ENCODE results near the gene ELOB. TPM values are rescaled to one million over a fixed set of nuclear protein-coding genes. Genes with fewer than 3 reads are reported as not detected.

ELOB gene
- total RNA-seq, 2 donors from 2014 or later, result 318 to 496 TPM

DNA sequence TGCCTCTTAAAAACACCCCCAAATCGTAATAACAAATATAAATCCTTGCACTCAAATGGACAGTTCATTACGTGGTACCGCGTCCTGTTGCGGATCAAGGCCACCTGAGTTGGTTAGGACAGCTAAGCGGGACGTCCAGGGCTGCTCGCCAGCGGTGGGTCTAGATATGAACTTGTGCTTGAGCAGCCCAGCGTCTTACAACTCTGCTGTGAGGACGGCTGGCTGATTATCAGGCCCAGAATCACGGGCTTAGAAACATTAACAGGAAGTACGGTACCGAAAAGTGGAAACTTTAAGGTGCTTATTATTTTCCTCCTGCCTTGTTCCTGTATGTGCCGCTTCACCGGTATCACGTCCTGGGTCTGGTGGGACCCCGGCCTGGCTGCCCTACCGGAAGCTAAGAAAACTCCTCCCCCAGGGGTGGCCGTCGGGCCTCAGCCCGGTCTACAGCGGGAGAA lies 25.5 kb downstream of the ELOB start:
- Histone ChIP-seq H3K36me3 (no peaks in the 10 kb centered on the region), H3K4me3 (peak overlapping the region; percentile 75 to 93), H3K27ac (peak overlapping the region; percentile 97 to 99), H3K27me3 (replicated peaks; ENCODE audit: insufficient read depth) (no peaks in the 10 kb centered on the region), H3K4me1 (replicated peaks) (peaks cover 11% of the 10 kb centered on the region), H3K9me3 (no peaks in the 10 kb centered on the region)
- DNase-seq (ENCODE audit: low spot score), result no peak
- 50% methylated on average over 23 of the region's 23 CpGs for WGBS
- intact Hi-C loops (cut with DNase I), result loop anchor here (1.0 kb wide), 1 partner anchor 26 kb away; the partner anchor contains the start of gene ELOB
- TF ChIP-seq, protein P1, sequence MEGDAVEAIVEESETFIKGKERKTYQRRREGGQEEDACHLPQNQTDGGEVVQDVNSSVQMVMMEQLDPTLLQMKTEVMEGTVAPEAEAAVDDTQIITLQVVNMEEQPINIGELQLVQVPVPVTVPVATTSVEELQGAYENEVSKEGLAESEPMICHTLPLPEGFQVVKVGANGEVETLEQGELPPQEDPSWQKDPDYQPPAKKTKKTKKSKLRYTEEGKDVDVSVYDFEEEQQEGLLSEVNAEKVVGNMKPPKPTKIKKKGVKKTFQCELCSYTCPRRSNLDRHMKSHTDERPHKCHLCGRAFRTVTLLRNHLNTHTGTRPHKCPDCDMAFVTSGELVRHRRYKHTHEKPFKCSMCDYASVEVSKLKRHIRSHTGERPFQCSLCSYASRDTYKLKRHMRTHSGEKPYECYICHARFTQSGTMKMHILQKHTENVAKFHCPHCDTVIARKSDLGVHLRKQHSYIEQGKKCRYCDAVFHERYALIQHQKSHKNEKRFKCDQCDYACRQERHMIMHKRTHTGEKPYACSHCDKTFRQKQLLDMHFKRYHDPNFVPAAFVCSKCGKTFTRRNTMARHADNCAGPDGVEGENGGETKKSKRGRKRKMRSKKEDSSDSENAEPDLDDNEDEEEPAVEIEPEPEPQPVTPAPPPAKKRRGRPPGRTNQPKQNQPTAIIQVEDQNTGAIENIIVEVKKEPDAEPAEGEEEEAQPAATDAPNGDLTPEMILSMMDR (IDR thresholded peaks at IDR 0.05), result no peak
- TF ChIP-seq POLR2AphosphoS5 (IDR thresholded peaks at IDR 0.05) (no peak), POLR2A (IDR thresholded peaks at IDR 0.05) (no peak)

DNA sequence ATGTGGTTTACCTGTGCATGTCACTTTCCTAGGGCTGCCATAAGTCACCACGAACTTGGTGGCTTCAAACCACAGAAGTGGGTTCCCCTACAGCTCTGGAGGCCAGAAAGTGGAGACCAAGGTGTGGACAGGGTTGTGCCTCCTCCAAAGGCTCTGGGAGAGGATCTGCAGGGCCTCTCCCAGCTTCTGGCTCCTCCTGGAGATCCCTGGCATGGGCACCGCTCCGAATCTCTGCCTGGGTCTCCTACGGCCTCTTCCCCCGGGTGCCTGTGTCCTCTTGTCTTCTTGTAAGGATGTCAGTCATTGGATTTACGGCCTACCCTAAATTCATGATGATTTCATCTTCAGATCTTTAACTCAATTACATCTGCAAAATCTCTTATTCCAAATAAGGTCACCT lies 27.1 kb downstream of the ELOB start:
- Histone ChIP-seq H3K27me3 (replicated peaks; ENCODE audit: insufficient read depth) (no peaks in the 10 kb centered on the region), H3K9me3 (no peaks in the 10 kb centered on the region), H3K36me3 (no peaks in the 10 kb centered on the region), H3K4me1 (replicated peaks) (peaks cover 6% of the 10 kb centered on the region), H3K27ac (no peak overlapping the region), H3K4me3 (no peak overlapping the region)
- intact Hi-C loops (cut with DNase I), result no loop called here
- DNase-seq (ENCODE audit: low spot score), result no peak
- WGBS, result 97% methylated on average over 6 of the region's 6 CpGs
- TF ChIP-seq POLR2A (IDR thresholded peaks at IDR 0.05) (no peak), POLR2AphosphoS5 (IDR thresholded peaks at IDR 0.05) (no peak)
- TF ChIP-seq, protein P1 (IDR thresholded peaks at IDR 0.05), result no peak

DNA sequence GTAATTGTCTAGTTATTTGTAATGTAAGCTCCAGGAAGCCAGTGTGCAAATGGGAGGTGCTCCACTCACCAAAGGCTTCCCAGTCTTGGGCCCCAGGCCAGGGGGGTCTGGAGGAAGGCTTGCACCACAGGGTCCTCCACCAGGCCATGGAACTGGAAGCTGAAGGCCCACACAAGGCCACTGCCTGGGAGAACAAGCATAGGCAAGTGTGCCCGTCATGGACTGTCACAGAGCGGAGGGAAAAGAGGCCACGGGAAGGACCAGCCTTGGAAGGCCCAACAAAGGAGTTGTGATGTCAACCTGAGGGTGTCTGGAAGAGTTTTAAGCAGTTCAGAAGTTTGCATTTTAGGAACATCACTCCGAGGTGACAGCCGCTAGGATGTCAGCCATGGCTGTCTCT lies 27.6 kb downstream of the ELOB start:
- intact Hi-C loops (cut with DNase I), result no loop called here
- no peak for DNase-seq (ENCODE audit: low spot score)
- Histone ChIP-seq H3K27me3 (replicated peaks; ENCODE audit: insufficient read depth) (no peaks in the 10 kb centered on the region), H3K27ac (no peak overlapping the region), H3K4me1 (replicated peaks) (peaks cover 3% of the 10 kb centered on the region), H3K4me3 (no peak overlapping the region), H3K9me3 (no peaks in the 10 kb centered on the region), H3K36me3 (no peaks in the 10 kb centered on the region)
- TF ChIP-seq POLR2AphosphoS5 (IDR thresholded peaks at IDR 0.05) (no peak), POLR2A (IDR thresholded peaks at IDR 0.05) (no peak)
- TF ChIP-seq, protein P1 (IDR thresholded peaks at IDR 0.05), result no peak
- WGBS, result 97% methylated on average over 5 of the region's 5 CpGs

DNA sequence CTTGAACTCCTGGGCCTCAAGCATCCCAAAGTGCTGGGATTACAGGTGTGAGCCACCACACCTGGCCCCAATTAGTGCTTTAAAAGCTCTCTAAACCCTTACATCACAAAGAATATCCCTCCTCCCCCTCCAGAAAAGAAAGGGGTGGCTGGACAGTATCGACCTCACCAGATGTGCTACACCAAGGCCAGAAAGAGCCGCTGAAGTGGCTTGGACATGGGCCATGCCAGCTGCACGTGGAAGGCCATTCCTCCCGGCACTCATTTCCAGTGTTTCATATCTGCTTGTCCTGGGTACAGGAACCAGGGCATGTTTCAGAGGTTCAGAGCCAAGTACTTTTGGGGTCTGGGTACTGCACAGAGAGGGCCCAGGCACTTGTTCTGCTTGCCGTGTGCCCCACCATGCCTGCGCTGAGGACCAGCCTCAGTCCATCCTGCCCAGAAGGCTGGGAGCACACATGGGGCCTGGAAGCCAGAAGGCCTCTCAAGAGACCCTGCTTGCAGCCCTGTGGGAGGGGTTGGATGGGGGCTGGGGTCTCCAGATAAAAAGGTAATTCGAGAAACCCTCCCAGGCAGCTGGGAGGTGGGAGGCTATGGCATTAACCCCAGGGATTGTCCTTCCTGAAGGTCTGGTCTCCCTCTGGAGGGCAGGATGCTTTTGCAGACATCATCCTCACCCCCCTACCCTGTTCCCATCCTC lies 28.2 kb downstream of the ELOB start:
- intact Hi-C loops (cut with DNase I), result no loop called here
- Histone ChIP-seq H3K27me3 (replicated peaks; ENCODE audit: insufficient read depth) (no peaks in the 10 kb centered on the region), H3K4me3 (no peak overlapping the region), H3K27ac (no peak overlapping the region), H3K9me3 (no peaks in the 10 kb centered on the region), H3K4me1 (replicated peaks) (peaks cover 3% of the 10 kb centered on the region), H3K36me3 (no peaks in the 10 kb centered on the region)
- no peak for TF ChIP-seq POLR2A (IDR thresholded peaks at IDR 0.05)
- TF ChIP-seq, protein P1 (IDR thresholded peaks at IDR 0.05), result no peak
- no peak for TF ChIP-seq POLR2AphosphoS5 (IDR thresholded peaks at IDR 0.05)
- no peak for DNase-seq (ENCODE audit: low spot score)
- WGBS, result 85% methylated on average over 7 of the region's 7 CpGs

DNA sequence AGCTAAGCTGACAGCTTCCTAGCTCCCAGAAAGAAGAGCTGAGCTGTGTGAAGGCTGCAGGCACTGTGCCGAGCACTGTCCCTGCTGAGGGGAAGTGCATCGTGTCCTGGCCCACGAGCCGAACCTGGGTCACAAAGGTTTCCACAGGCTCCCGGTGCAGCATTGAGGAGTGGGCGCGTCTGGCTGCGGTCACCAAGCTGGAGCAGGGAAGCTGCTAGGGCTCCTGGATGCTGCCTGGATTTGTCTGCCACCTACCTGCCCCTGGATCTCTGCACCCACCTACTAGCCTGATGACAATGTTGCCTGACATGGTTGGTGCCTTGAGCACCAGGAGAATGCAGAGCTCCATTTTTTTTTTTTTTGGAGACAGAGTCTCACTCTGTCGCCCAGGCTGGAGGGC lies 31.1 kb downstream of the ELOB start:
- Histone ChIP-seq H3K27me3 (replicated peaks; ENCODE audit: insufficient read depth) (no peaks in the 10 kb centered on the region), H3K27ac (no peak overlapping the region), H3K4me1 (replicated peaks) (no peaks in the 10 kb centered on the region), H3K9me3 (no peaks in the 10 kb centered on the region), H3K4me3 (no peak overlapping the region), H3K36me3 (no peaks in the 10 kb centered on the region)
- WGBS, result 80% methylated on average over 9 of the region's 9 CpGs
- TF ChIP-seq POLR2A (IDR thresholded peaks at IDR 0.05), result no peak
- no peak for TF ChIP-seq POLR2AphosphoS5 (IDR thresholded peaks at IDR 0.05)
- TF ChIP-seq, protein P1 (IDR thresholded peaks at IDR 0.05), result no peak
- DNase-seq (ENCODE audit: low spot score), result no peak
- intact Hi-C loops (cut with DNase I), result no loop called here
